ENCODE data around the gene RAD51B. TPM values are rescaled to one million over a fixed set of nuclear protein-coding genes. Genes with fewer than 3 reads are reported as not detected.
"Not testable (repeated sequence)": the region's sequence is repeated elsewhere in the genome, so short reads cannot be mapped to it uniquely, and the experiment has no call there.

The RAD51B gene
- total RNA-seq, 1 donor from 2014 or later, result 17.0 TPM

- DNase-seq (ENCODE audit: low read depth), result no peak
Observed at GRCh38 chr14:67984274-67984673, 164.7 kb downstream of the RAD51B start.

GRCh38 chr14:67986131-67986841 is 166.7 kb downstream of the RAD51B start:
- peak; percentile 29 for DNase-seq (ENCODE audit: low read depth)

- DNase-seq (ENCODE audit: low read depth), result peak; percentile 72
Observed at GRCh38 chr14:67987606-67988005, 168.0 kb downstream of the RAD51B start.

- DNase-seq (ENCODE audit: low read depth), result not testable (repeated sequence)
Observed at GRCh38 chr14:67988210-67988609, 168.6 kb downstream of the RAD51B start.

- DNase-seq (ENCODE audit: low read depth), result no peak
Observed at GRCh38 chr14:67990576-67990975, 171.0 kb downstream of the RAD51B start.

DNA sequence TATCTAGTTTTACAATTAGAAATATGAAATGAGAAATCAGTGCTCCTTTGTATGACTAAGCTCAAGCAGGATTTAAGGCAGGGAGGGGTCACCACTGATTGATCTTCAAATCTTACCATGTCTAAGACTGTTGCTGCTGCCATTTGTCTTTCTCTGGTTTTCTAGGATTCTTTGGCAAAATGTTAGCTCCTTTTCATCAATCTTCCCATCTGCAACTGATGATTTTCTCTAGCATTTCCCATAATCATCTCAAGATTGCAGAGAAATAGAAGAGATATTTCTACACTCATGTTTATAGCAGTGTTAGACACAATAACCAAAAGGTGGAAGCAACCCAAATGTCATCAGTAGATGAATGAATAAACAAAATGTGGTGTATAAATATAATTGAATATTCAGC is 175.0 kb downstream of the RAD51B start:
- no peak for DNase-seq (ENCODE audit: low read depth)

- no peak for DNase-seq (ENCODE audit: low read depth)
Observed at GRCh38 chr14:67996235-67996634, 176.7 kb downstream of the RAD51B start.

- DNase-seq (ENCODE audit: low read depth), result peak; percentile 16
Observed at GRCh38 chr14:67998834-67999233, 179.3 kb downstream of the RAD51B start.

DNA sequence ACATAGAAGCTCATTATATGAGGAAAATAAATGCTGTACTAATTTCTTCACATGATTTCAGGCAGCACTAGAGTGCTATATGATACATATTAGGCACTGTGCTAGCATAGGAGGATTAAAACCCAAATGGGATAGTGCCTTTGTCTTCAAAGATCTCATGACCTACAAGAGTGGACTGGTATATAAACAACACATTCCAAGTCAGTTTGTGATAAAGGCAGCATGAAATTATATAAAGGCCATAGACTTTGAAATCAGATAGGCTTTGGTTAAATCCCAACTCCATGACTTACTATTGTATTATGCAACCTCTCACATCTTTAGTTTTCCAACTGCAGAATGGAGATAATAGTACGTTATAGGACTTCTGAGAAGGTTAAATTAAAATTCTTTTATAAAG is 179.7 kb downstream of the RAD51B start:
- DNase-seq (ENCODE audit: low read depth), result peak; percentile 46

DNA sequence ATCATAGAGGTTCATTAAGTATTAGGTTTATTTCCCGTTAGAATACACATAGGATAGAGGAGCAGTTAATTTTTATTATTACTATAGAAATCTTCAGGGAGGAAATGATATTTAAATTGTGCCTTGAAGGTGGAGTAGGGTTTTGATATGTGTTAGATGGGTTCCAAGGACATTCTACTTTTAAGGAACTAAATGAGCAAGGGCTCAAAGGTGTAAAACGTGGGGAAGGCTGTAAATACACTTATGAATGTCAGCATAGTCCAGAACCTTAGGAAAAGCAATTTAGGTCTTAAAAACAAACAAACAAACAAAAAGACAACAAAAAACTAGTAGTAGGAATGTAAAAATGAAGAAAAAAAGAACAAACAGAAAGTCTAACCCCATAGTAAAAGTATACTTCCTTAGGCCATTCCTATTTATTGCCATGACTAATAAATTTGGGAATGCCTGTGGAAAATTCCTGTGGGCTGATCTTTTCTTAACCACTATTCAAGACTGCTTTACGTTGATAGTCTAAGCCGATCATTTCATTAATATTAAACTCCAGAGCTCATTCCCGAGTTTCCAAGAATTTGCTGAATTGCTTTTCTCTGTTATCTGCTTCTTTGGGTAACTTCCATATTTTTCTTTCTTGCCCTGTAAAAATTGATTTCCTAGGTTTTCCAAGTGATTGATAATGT is 180.3 kb downstream of the RAD51B start:
- peak; percentile 97 for DNase-seq (ENCODE audit: low read depth)

- DNase-seq (ENCODE audit: low read depth), result peak; percentile 51
Observed at GRCh38 chr14:68000511-68000910, 180.9 kb downstream of the RAD51B start.

GRCh38 chr14:68008491-68008890 is 188.9 kb downstream of the RAD51B start:
- DNase-seq (ENCODE audit: low read depth), result no peak

- peak; percentile 34 for DNase-seq (ENCODE audit: low read depth)
Observed at GRCh38 chr14:68011406-68012028, 191.9 kb downstream of the RAD51B start.

DNA sequence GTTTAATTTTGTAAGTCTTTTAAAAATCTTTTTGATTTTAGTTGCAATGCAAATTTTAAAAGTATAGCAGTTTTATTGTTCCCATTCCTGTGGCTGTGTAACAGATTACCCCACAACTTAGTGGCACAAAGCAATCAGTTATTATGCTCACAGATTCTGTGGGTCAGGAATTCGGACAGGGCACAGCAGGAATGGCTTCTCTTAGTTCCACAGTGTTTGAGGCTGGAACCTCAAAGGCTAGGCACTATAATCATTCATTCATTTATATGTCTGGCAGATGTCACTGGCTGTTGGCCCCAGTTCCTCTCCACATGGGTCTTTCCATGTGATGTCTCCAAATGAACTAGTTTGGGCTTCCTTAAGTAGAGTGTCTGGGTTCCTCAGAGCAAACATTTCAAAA is 193.3 kb downstream of the RAD51B start:
- DNase-seq (ENCODE audit: low read depth), result no peak

DNA sequence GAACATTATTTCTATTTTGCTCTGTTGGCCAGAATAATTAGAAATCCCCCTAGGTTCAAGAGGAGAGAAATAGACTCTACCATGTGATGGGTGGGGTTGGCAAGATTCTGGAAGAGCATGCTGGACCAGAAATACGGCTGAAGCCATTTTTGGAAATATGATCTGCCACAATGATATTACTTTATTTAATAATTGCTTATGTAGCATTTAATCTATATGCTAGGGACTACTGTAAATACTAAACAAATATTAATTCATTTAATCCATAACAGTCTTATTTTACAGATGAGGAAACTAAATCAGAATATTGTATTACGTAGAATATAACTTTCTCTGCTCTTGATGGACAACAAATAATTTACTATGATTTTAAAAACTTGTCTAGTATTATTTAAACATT is 193.7 kb downstream of the RAD51B start:
- no peak for DNase-seq (ENCODE audit: low read depth)

GRCh38 chr14:68014771-68015170 is 195.2 kb downstream of the RAD51B start:
- DNase-seq (ENCODE audit: low read depth), result no peak

DNA sequence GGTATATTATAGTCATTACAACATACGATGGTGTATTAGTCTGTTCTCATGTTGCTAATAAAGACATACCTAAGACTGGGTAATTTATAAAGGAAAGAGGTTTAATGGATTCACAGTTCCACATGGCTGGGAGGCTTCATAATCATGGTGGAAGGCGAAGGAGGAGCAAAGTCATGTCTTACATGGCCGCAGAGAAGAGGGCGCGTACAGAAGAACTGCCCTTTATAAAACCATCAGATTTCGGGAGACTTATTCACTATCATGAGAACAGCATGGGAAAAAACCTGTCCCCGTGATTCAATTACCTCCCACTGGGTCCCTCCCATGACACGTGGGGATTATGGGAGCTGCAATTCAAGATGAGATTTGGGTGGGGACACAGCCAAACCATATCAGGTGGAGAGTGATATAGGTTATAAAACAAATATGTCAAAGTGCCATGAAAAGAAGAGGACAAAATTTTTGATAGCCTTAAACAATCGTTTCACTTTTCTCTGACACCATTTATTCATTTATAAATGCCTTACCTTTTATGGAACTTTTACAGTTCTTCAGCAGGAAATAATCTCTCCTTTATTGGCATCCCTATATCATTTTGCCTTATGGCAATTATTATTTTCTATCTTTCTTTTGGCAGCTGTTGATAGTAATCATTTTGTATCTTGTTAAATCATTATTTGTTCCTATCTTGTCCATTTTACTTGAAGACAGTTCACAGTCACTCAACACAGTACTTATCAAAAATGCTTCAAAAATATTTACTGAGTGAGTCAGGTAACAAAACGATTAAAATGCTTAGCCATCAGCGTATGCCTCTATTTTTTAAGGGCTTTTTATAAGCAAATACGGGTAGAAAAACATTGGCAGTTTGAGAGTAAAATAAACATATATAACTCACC is 196.0 kb downstream of the RAD51B start:
- DNase-seq (ENCODE audit: low read depth), result no peak

DNA sequence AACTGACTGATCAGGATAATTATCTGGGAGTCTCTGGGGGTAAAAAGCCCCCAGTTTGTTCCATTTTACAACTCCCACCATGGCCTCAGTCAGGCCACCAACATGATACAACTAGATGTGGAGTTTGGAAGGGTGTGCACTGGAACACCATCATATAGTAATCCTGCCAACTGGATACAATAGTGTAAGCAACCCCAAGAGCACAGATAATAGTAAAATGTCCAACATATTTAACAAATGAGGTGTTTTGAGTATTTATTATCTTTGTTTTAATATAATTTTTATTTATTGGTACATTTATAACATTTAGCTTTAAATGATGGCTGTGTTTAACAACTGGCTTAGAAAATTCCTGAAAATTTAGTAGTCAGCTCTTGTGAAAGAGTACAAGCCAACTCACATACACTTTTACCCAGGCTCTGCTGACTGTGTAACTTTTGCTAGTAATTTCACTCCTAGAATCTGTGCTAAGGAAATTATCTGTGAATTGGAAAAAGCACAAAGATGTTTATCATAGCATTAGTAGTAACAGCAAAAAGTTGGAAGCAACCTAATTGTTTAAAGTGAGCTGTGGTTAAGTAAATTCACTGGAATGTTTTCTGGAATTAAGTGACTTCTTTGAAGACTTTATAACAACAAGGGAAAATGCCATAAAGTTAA is 196.8 kb downstream of the RAD51B start:
- DNase-seq (ENCODE audit: low read depth), result peak; percentile 49

DNA sequence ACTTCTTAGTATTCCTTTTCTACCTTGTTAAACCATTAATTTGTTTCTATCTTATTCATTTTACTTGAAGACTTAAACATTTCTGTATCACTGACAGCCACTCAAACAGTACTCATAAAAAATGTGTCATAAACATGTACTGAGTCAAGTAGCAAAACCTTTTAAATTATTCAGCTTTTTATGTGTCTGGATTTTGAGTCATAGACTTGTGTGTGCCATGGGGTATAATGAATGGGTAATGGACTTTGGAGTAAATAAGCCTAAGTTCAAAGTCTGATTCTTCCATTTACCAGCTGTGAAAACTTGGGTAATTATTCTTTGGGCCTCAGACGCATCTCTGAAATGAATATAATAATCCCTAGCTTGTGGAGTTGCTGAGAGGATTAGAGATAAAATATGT is 199.0 kb downstream of the RAD51B start:
- DNase-seq (ENCODE audit: low read depth), result peak; percentile 93

GRCh38 chr14:68020493-68020892 is 200.9 kb downstream of the RAD51B start:
- DNase-seq (ENCODE audit: low read depth), result no peak

DNA sequence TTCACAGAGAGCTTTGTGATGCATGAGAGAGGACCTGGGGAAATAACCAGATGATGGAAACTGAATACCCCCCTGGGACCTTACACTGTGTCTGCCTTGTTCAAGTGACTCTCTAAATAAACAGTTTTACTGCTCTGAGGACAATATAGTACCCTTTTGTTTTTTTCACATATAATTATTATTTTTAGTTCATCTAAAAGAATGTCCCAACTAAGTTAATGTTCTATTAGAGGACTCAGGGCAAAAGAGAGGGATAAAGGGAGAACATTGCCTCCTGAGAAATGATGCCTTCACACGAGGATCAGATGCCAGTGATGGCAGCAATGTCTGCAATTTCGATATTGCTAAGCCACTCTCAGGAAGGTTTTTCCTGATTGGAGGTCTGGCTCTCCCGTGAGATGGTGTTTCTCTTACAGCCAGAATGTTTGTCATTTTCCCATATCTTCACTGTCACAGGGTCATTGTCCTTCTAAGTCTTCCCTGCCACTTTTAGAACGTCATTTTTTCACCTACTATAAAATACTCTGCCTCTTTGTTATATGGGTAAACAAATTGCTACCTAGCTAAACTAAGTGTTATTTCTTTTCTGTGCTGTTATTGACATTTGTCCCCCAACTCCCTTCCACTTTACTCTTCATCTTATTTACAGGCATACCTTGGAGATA is 201.6 kb downstream of the RAD51B start:
- no peak for DNase-seq (ENCODE audit: low read depth)
